Measurements from ENCODE around the gene TRAPPC5.

Gene TRAPPC5

DNA sequence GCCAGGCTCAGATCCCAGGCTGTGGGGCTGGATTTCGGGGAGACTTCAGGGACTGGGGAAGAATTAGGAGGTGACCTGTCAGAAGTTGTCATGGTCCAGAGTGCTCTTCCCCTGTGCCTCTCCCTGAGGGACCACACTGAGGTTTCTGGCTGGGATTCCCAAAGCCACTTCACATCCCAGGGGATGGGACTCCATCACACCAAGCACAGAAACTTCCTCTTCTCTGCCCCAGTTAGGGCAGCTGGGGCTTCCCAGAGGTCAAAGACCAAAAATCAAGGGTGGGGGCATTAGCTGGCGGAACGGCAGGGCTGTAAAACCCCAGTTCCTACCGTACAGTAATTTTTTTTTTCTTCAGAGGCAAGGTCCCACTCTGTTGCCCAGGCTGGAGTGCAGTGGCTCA lies 13.9 kb downstream of the TRAPPC5 start:
- Histone ChIP-seq H3K36me3 (ENCODE audit: insufficient read depth, low read length) (no peaks in the 10 kb centered on the region), H3K4me1 (ENCODE audit: insufficient read depth, low read length) (no peaks in the 10 kb centered on the region), H3K9me3 (ENCODE audit: control insufficient read depth, insufficient read depth, low read length) (no peaks in the 10 kb centered on the region), H3K9ac (ENCODE audit: low read depth, low read length) (no peak overlapping the region)

DNA sequence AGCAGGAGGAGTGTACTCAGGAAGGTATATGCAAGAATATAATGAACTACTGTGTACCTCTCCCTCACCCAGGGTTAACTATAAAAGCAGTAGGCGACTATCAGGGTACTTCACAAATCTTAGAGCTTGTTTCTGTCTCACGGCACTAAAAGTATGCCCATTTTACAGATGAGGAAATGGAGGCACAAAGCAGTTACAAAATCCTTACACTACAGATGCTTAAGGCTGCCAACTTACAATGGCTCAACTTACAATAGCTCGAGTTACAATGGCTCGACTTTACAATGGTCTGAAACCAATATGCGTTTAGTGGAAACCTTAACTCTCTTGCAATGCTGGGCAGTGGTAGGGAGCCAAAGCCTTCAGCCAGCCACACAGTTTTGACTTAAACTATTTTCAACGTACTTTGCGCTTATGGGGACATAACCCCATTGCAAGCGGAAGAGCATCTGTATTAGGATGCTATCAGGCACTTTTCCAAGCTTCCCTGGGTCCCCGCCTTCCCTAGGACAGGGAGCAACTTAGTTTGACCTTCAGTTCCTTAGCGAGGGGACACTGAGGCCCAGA lies 17.2 kb downstream of the TRAPPC5 start:
- H3K9ac ChIP-seq (ENCODE audit: low read depth, low read length), result no peak overlapping the region
- no peaks in the 10 kb centered on the region for H3K4me1 ChIP-seq (ENCODE audit: insufficient read depth, low read length)
- H3K36me3 ChIP-seq (ENCODE audit: insufficient read depth, low read length), result no peaks in the 10 kb centered on the region
- no peaks in the 10 kb centered on the region for H3K9me3 ChIP-seq (ENCODE audit: control insufficient read depth, insufficient read depth, low read length)

DNA sequence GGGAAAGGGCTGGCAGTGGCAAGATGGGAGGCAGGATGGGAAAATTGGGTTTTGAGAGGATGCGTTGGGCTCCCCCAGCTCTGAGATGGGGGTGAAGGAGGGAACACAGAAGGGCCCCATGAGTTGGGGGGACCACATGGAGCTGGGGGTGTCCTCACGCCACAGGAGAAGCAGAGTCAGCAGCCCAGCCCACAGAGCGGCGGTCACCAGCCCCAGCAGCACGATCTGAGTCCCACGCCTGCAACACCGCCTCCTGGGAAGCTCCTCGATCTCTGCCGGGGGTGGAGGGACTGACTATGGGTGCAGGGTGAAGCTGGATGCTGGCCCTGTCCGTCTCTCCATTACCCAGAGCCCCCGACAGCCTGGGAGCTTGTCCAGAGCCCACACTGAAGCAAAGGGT lies 17.9 kb downstream of the TRAPPC5 start:
- Histone ChIP-seq H3K36me3 (ENCODE audit: insufficient read depth, low read length) (no peaks in the 10 kb centered on the region), H3K4me1 (ENCODE audit: insufficient read depth, low read length) (no peaks in the 10 kb centered on the region), H3K9me3 (ENCODE audit: control insufficient read depth, insufficient read depth, low read length) (no peaks in the 10 kb centered on the region), H3K9ac (ENCODE audit: low read depth, low read length) (no peak overlapping the region)

DNA sequence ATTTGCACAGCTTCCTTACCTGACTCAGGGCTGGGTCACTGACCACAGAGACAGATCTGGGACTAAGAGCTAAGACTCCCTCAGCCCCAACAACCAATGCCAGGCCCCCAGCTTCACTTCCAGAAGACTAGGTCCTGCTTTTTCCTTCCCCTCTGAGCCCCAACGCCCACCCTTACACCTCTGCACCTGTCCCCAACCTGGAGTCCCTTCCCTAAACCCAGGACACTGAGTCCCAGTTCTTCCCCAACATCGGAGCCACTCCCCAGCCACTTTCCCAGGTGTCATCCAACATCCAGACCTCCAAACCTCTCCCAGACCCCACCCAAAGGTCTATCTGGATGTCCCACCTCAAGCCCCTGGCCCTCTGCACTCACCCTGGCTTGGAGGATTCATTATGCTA lies 18.4 kb downstream of the TRAPPC5 start:
- Histone ChIP-seq H3K4me1 (ENCODE audit: insufficient read depth, low read length) (no peaks in the 10 kb centered on the region), H3K9me3 (ENCODE audit: control insufficient read depth, insufficient read depth, low read length) (no peaks in the 10 kb centered on the region), H3K36me3 (ENCODE audit: insufficient read depth, low read length) (no peaks in the 10 kb centered on the region), H3K9ac (ENCODE audit: low read depth, low read length) (no peak overlapping the region)

DNA sequence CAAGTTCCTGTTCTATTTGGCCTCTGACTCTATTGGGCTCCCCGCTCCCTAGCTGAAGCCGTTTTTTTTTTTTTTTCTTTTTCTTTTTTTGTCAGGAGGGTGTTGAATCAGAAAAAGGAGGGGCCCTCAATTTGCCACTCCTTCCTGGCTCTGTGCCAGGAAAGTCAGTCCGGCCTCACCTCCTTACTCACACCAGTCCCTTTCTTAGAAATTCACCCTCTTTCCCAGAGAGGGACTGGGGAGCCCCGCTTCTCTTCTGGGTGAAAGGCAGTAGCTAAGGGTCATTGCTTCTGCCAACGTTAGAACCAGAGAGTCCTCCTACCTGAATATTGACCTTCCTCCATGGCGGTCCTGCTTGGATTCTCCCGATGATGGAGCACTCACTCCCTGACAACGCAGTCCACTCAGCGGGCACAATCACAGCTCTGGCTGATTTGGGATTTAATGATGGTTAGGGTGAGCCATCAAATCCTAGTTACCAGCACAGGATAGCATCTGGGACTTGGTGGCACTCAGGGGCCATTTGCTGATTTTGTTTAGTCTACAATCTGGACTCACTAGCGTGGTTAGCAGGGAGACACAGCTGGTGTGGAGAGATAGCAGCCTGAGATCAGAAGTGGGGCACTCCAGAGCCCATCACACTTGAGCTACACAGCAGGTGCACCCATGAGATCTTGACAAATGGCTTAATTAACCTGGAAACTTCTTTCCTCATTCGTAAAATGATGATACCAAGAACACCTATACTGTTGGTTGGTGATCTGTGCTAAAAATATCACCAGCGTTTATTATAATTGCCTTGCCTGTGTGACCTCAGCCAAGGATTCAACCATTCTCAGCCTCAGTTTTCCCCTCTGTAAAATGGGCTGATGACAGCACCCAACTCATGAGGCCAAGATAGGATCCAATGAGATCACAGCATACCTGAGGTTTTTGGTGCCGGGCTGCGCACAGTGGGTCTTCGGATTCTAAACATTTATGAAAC lies 19.1 kb downstream of the TRAPPC5 start:
- Histone ChIP-seq H3K9ac (ENCODE audit: low read depth, low read length) (no peak overlapping the region), H3K36me3 (ENCODE audit: insufficient read depth, low read length) (no peaks in the 10 kb centered on the region), H3K4me1 (ENCODE audit: insufficient read depth, low read length) (no peaks in the 10 kb centered on the region), H3K9me3 (ENCODE audit: control insufficient read depth, insufficient read depth, low read length) (no peaks in the 10 kb centered on the region)

DNA sequence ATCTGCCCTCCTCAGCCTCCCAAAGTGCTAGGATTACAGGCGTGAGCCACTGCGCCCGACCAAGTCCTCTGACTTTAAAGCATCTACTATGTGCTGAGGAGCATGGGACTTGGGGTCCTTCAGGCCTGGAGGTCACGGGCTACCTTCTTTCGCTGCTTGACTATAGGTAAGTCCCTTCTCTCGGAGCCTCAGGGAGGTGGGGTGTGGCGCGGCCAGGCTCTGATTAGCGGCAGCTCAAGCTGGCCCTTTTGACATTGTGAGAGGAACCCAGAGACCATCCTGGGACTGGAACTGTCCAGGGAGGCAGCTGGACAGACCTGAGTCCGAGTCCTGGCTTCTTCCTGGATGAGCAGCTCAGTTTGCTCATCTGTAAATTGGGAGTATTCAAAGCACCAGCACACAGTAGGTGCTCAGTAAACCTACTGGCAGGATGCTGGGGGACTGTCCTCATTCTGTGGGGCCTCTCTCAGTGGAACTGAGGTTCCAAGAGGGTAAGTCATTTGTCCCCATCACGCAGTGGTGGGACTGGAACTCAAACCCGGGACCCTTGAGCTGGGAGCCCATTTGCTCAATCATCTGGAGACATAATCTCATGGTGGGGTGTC lies 20.5 kb downstream of the TRAPPC5 start:
- Histone ChIP-seq H3K9me3 (ENCODE audit: control insufficient read depth, insufficient read depth, low read length) (no peaks in the 10 kb centered on the region), H3K4me1 (ENCODE audit: insufficient read depth, low read length) (no peaks in the 10 kb centered on the region), H3K36me3 (ENCODE audit: insufficient read depth, low read length) (no peaks in the 10 kb centered on the region), H3K9ac (ENCODE audit: low read depth, low read length) (no peak overlapping the region)

DNA sequence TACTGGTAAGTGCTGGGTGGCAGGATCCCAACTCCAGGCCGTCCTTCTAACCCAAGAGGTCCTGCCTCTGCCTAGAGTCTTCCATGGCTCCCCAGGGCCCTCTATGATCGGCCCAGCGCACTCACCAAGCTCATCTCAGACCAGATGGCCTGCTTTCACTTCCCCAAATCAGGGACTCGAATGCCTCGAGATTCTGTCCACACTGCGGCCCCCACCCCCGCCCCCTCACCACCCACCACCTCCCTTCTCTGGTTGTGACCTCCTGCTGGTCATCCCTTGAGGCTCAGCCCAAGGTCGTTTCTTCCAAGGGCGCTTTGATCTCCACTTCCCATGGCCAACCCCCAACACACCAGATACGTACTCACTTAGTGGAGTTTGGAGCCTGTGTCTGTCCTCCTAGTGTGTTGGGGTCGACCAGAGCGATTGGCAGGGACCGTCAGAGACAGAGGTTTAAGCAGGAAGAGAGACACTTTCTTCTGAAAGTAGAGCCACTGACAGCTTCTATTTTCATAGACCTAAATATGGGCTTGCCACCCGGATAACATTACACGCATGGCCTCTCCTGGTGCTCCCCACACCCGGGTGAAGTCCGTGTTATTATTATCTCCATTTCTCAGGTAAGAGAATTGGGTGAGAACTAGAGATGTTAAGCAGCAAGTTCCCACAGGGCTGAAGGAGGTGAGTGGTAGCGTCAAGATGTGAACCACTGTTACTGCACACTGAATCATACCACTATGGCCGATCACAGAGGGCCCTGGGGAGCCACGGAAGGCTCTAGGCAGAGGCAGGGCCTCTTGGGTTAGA lies 21.2 kb downstream of the TRAPPC5 start, which contains the start of gene FCER2:
Gene FCER2 (minus strand): TSS at position 478 of the 804 bp plus-strand sequence. CDS start 2,371 bp downstream, outside the sequence.
- no peaks in the 10 kb centered on the region for H3K36me3 ChIP-seq (ENCODE audit: insufficient read depth, low read length)
- H3K9me3 ChIP-seq (ENCODE audit: control insufficient read depth, insufficient read depth, low read length), result no peaks in the 10 kb centered on the region
- H3K9ac ChIP-seq (ENCODE audit: low read depth, low read length), result no peak within 1 kb of the TSS
- H3K4me1 ChIP-seq (ENCODE audit: insufficient read depth, low read length), result no peaks in the 10 kb centered on the region

DNA sequence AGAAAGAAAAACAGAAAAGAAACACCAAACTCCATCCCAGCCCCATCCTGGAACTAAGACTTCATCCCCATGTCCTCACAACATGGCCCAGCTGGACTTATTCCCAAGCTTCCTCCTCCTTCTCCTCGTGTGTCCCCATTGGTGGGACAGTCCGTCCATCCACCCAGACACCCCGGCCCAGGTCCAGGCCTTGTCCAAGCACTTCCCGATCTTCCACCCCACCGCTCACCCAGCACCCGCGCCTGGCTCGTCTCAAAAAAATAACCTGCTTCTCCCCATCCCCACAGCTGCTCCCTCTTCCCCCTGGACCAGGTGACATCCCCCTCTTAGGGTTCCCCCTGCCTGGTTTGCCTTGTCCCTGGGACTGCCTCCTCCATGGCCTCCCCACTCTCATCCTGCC lies 22.7 kb downstream of the TRAPPC5 start:
- Histone ChIP-seq H3K9ac (ENCODE audit: low read depth, low read length) (no peak overlapping the region), H3K9me3 (ENCODE audit: control insufficient read depth, insufficient read depth, low read length) (no peaks in the 10 kb centered on the region), H3K4me1 (ENCODE audit: insufficient read depth, low read length) (no peaks in the 10 kb centered on the region), H3K36me3 (ENCODE audit: insufficient read depth, low read length) (no peaks in the 10 kb centered on the region)

DNA sequence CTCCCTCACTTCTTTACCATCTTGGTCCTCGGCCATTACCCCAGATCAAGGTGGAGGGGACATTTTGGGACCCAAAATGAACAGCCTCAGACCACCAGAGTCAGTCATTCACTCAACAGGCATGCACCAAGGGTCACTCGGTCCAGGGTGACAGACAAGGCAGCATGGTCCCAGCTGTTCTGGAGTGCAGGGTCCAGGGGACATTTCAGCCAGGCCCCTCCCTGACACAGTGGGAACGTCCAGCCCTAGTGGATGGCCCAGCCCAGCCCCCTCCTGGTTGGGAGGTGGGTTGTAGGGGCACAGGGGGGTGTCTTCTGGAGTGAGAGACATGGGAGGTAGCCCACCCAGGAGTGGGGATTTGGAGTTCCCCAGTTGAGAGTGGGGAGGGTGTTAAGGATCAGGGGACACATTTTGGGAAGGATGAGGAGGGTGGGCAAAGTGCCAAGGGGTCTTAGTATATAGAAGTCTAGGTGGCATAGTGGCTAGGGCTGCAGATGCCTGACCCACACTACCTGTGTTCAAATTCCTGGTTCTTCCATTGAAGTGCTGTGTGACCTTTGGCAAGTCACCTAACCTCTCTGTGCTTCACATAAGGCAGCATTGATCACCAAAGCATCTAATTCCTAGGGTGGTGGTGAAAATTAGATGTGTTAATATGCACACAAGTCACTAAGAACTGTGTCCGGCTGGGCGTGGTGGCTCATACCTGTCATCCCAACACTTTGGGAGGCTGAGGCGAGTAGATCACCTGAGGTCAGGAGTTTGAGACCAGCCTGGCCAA lies 23.8 kb downstream of the TRAPPC5 start:
- H3K9me3 ChIP-seq (ENCODE audit: control insufficient read depth, insufficient read depth, low read length), result no peaks in the 10 kb centered on the region

DNA sequence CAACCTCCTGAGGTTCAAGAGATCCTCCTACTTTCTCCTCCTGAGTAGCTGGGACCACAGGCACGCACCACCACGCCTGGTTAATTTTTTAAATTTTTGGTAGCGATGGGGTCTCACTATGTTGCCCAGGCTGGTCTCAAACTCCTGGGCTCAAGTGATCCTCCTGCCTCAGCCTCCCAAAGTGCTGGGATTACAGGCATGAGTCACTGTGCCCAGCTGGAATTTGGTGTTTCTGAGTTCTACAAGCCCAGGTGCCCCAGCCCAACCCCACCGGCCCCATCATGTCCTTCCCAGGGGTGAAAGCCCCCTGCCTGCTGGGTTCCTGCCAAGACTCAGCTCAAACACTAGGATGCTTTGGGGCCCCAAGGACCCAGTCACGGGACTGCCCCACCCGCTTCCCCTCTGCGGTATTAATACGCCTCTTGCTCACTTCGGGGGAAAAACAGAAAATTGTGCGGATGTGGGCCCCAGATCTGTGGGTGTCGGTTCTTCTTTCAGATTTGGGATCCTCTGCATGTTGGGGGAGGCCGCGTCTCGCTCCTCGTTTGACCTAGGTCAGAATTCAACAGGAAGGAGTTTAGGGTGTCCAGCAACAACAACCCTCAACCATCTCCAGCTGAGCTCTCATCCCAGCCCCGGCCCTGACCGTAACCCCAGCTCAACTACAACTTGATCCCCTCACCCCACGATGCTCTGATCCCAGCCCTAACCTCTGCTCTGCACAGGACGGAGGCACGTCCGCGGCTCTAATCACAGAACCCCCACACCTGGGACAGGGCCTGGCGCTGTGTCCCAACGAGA lies 25.0 kb downstream of the TRAPPC5 start:
- Histone ChIP-seq H3K9me3 (ENCODE audit: control insufficient read depth, insufficient read depth, low read length) (no peaks in the 10 kb centered on the region), H3K36me3 (ENCODE audit: insufficient read depth, low read length) (no peaks in the 10 kb centered on the region), H3K9ac (ENCODE audit: low read depth, low read length) (no peak overlapping the region), H3K4me1 (ENCODE audit: insufficient read depth, low read length) (no peaks in the 10 kb centered on the region)

More for the DNA sequence above, 23.8 kb downstream of the TRAPPC5 start:
- no peak overlapping the region for H3K9ac ChIP-seq (ENCODE audit: low read depth, low read length)
- no peaks in the 10 kb centered on the region for H3K4me1 ChIP-seq (ENCODE audit: insufficient read depth, low read length)
- H3K36me3 ChIP-seq (ENCODE audit: insufficient read depth, low read length), result no peaks in the 10 kb centered on the region

DNA sequence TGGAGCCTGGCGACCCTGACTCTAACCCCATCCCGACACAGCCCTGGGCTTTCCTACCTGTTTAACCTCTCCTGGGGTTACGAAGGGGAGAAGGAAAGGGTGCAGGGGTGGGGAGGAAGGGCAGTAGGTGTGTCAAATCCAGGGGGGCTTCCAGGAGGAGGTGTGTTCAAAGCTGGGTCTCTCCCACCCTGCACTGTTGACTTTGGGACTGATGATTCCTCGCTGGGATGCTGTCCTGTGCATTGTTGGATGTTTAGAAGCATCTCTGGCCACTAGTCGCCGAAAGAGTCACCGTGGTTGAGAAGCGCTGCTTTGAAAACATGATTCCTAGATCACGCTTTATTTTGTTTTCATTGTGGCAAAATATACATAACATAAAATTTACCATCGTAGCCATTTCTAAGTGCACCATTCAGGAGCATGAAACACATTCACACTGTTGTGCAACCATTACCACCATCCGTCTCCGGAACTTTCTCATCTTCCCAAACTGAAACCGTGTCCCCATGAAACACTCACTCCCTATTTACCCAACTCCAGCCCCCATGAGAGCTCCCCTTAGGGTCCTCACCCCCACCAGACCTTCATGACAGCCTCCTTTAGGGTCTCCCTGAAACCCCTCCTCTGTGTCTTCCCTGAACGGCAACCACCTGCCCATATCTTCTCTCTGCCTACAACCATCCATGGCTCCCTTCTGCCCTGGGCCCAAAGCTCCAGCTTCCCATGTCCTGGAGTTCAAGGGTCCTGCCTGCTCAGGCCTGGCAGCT lies 25.7 kb downstream of the TRAPPC5 start:
- Histone ChIP-seq H3K9me3 (ENCODE audit: control insufficient read depth, insufficient read depth, low read length) (no peaks in the 10 kb centered on the region), H3K9ac (ENCODE audit: low read depth, low read length) (no peak overlapping the region), H3K4me1 (ENCODE audit: insufficient read depth, low read length) (no peaks in the 10 kb centered on the region), H3K36me3 (ENCODE audit: insufficient read depth, low read length) (no peaks in the 10 kb centered on the region)

DNA sequence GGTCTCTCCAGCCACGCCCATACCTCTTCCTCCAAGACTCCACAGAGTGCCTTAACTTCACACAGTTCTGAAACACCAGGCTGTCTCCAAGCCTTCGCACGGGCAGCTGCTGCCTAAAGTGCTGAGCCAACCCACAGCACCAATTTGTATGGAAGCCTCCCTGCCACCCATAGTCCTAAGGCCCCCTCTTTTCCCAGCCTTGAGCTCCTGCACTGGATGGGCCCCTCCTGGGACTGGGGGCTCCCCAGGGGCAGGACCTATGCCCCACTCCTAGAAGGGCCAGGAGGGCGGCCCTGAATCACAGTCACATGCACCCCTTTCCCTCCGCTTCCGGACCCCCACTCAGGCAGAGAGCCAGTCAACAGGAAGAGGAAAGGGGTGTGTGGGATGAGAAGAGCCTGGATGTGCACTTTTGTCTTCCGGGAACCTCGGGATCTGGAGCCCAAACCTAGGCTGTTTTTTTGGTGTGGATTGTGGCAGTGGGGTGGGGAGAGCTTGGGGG lies 26.4 kb downstream of the TRAPPC5 start:
- H3K9ac ChIP-seq (ENCODE audit: low read depth, low read length), result no peak overlapping the region
- H3K4me1 ChIP-seq (ENCODE audit: insufficient read depth, low read length), result no peaks in the 10 kb centered on the region
- H3K9me3 ChIP-seq (ENCODE audit: control insufficient read depth, insufficient read depth, low read length), result no peaks in the 10 kb centered on the region
- H3K36me3 ChIP-seq (ENCODE audit: insufficient read depth, low read length), result no peaks in the 10 kb centered on the region

Data from ES-I3 (cell line).